Transverse colon (tissue), 4 donors: ENCODE data around the gene NFIA. TPM values are rescaled to one million over a fixed set of nuclear protein-coding genes. Genes with fewer than 3 reads are reported as not detected.
A peak's percentile ranks its signal among the peaks of the same experiment; 100 is the strongest.

ENCODE experiments used
- DNase-seq: peaks from one replicate; pipeline ENCODE4 v3.0.0-alpha.2; 2019
- H3K27ac ChIP-seq, 4 donors: fragments of 200-600 bp; sonication (generic); 2 replicates each; pipeline ENCODE4 v1.5.1; 2016 to 2018; ENCODE audit warnings: inconsistent platforms in 4 of 4
- H3K27me3 ChIP-seq: fragments of 200-600 bp; sonication (generic); 2 replicates; pipeline ENCODE4 v1.5.1; 2017; ENCODE audit warnings: inconsistent platforms
- H3K36me3 ChIP-seq, 4 donors: fragments of 200-600 bp; sonication (generic); 2 replicates each; pipeline ENCODE4 v1.5.1; 2017 to 2019; ENCODE audit warnings: inconsistent platforms in 4 of 4
- H3K4me1 ChIP-seq, 4 donors: fragments of 200-600 bp; sonication (generic); 2 replicates each; pipeline ENCODE4 v1.5.1; 2017 to 2020; ENCODE audit warnings: inconsistent platforms in 4 of 4
- H3K4me3 ChIP-seq, 4 donors: fragments of 200-600 bp; sonication (generic); 1 replicate in 1 of 4; 2 replicates in 3 of 4; pipeline versions ENCODE4 v1.5.1 to v1.6.1; 2017 to 2019; ENCODE audit warnings: inconsistent platforms in 4 of 4
- H3K9me3 ChIP-seq, 2 donors: fragments of 200-600 bp; sonication (generic); 2 replicates each; pipeline ENCODE4 v1.5.1; 2017 to 2019; ENCODE audit warnings: inconsistent platforms in 2 of 2
- CTCF ChIP-seq, 5 experiments: fragments of 200-600 bp in 3 of 5; fragments of 450-650 bp in 2 of 5; sonication (generic) in 3 of 5; IDR thresholded peaks; 1 replicate in 2 of 5; 2 replicates in 3 of 5; pipeline ENCODE4 v1.5.1; 2016 to 2017; ENCODE audit warnings: antibody characterized with exemption in 5 of 5, inconsistent platforms in 3 of 5, mild to moderate bottlenecking in 2 of 5, moderate library complexity in 1 of 5
- EP300 ChIP-seq: sonication (generic); formaldehyde crosslinking; IDR thresholded peaks from one replicate; pipeline ENCODE4 v1.6.1; 2017; ENCODE audit warnings: antibody characterized with exemption, low read depth
- POLR2A ChIP-seq: fragments of 450-650 bp; IDR thresholded peaks from one replicate; pipeline ENCODE4 v1.6.1; 2016; ENCODE audit warnings: antibody characterized with exemption, mild to moderate bottlenecking, moderate library complexity
- POLR2AphosphoS5 ChIP-seq, 3 donors: sonication (generic); formaldehyde crosslinking; IDR thresholded peaks; one replicate each; pipeline ENCODE4 v1.6.1; 2016; ENCODE audit warnings: antibody characterized with exemption in 3 of 3
- WGBS, 2 donors: methylation state at CpG; one replicate each; pipeline ENCODE4 v1.1.5; 2018; ENCODE audit warnings: low coverage in 1 of 2; 5-methylcytosine and 5-hydroxymethylcytosine counted together
- in situ Hi-C, 4 donors: fragments of 200-750 bp; cut with MboI; loops; one replicate each; pipeline versions ENCODE4 v1.15.0 to v1.15.1; 2017; ENCODE audit warnings: low sequenced_read_pairs in 3 of 4, low pct_ligation_motif_present in 1 of 4, low pct_unique_long_range_greater_than_20kb in 1 of 4
- intact Hi-C: fragments of 100-400 bp; cut with DNase I; formaldehyde crosslinking; loops from one replicate; pipeline ENCODE4 v1.15.1; 2023; ENCODE audit warnings: low total_unique reads
- total RNA-seq, 4 donors: library from RNA; depleted of rRNA; stranded (reverse); fragments of >200 nt; gene quantifications; one replicate each; pipeline ENCODE4 v1.1.0, GENCODE V29; 2016

The NFIA gene
- total RNA-seq, 4 donors from 2014 or later: 17.3 to 37.2 (median 29.8) TPM

GRCh38 chr1:61253912-61254633 is 171.7 kb downstream of the NFIA start:
- 60 to 69% methylated on average over 1 of the region's 1 CpG for WGBS, 2 donors
- Histone ChIP-seq H3K9me3 (no peaks in the 10 kb centered on the region), H3K36me3 (no peaks in the 10 kb centered on the region), H3K4me3 (no peak overlapping the region), H3K27ac (peak overlapping the region; percentile 61 to 77 (median 76)), H3K4me1 (peaks cover 13 to 45% (median 26%) of the 10 kb centered on the region in 4 donors), H3K27me3 (no peaks in the 10 kb centered on the region)
- in situ Hi-C loops (no loop called here), intact Hi-C loops (loop anchor here (10.0 kb wide), 1 partner anchor 199 kb away; no protein-coding TSS in a partner anchor)
- TF ChIP-seq POLR2AphosphoS5 (IDR thresholded peaks at IDR 0.05) (no peak), POLR2A (no peak), CTCF (IDR thresholded peaks at IDR 0.05) (no peak), EP300 (no peak)
- DNase-seq: no peak

- no peak for DNase-seq
- Histone ChIP-seq H3K4me1 (peaks cover 13 to 45% (median 26%) of the 10 kb centered on the region in 4 donors), H3K27me3 (no peaks in the 10 kb centered on the region), H3K27ac (peak overlapping the region; percentile 61 to 77 (median 76)), H3K36me3 (no peaks in the 10 kb centered on the region), H3K9me3 (no peaks in the 10 kb centered on the region), H3K4me3 (peak overlapping the region in 1 of 4 donors; percentile 15)
- intact Hi-C loops: loop anchor here (10.0 kb wide), 1 partner anchor 200 kb away; no protein-coding TSS in a partner anchor
- WGBS, 2 donors: 19 to 33% methylated on average over 2 to 6 of the region's 6 CpGs
- TF ChIP-seq EP300 (no peak), CTCF (IDR thresholded peaks at IDR 0.05) (no peak)
- in situ Hi-C loops: no loop called here
These were observed 172.4 kb downstream of the NFIA start for GRCh38 chr1:61254634-61255357.

GRCh38 chr1:61255358-61255703 is 173.0 kb downstream of the NFIA start:
- H3K36me3 ChIP-seq: no peaks in the 10 kb centered on the region
- in situ Hi-C loops (no loop called here), intact Hi-C loops (loop anchor here (10.0 kb wide), 1 partner anchor 201 kb away; no protein-coding TSS in a partner anchor)
- peaks cover 13 to 45% (median 26%) of the 10 kb centered on the region in 4 donors for H3K4me1 ChIP-seq
- H3K9me3 ChIP-seq: no peaks in the 10 kb centered on the region
- no peaks in the 10 kb centered on the region for H3K27me3 ChIP-seq
- H3K27ac ChIP-seq: peak overlapping the region; percentile 61 to 77 (median 76)
- TF ChIP-seq EP300: no peak
- TF ChIP-seq POLR2A: no peak
- no peak for TF ChIP-seq POLR2AphosphoS5 (IDR thresholded peaks at IDR 0.05)
- no peak for TF ChIP-seq CTCF (IDR thresholded peaks at IDR 0.05)
- H3K4me3 ChIP-seq: peak overlapping the region in 1 of 4 donors; percentile 15
- 47 to 58% methylated on average over 3 of the region's 3 CpGs for WGBS, 2 donors
- no peak for DNase-seq

- peaks cover 3 to 23% (median 9%) of the 10 kb centered on the region in 4 donors for H3K4me1 ChIP-seq
- peak overlapping the region in 2 of 4 donors; percentile 35 for H3K27ac ChIP-seq
- no peaks in the 10 kb centered on the region for H3K36me3 ChIP-seq
- intact Hi-C loops (loop anchor here (10.0 kb wide), 1 partner anchor 205 kb away; no protein-coding TSS in a partner anchor), in situ Hi-C loops (no loop called here)
- no peak for DNase-seq
- H3K27me3 ChIP-seq: no peaks in the 10 kb centered on the region
- H3K4me3 ChIP-seq: no peak overlapping the region
- WGBS, 2 donors: 71 to 73% methylated on average over 9 of the region's 9 CpGs
- H3K9me3 ChIP-seq: no peaks in the 10 kb centered on the region
- TF ChIP-seq POLR2AphosphoS5 (IDR thresholded peaks at IDR 0.05) (no peak), POLR2A (no peak), CTCF (IDR thresholded peaks at IDR 0.05) (no peak), EP300 (no peak)
These were observed 177.2 kb downstream of the NFIA start for GRCh38 chr1:61259379-61260148.
